ENCODE measurements around the gene SEMA3C. TPM values are rescaled to one million over a fixed set of nuclear protein-coding genes. Genes with fewer than 3 reads are reported as not detected.

The SEMA3C gene
- total RNA-seq, 4 donors from 2014 or later: 2.6 to 30.9 (median 14.2) TPM

DNA sequence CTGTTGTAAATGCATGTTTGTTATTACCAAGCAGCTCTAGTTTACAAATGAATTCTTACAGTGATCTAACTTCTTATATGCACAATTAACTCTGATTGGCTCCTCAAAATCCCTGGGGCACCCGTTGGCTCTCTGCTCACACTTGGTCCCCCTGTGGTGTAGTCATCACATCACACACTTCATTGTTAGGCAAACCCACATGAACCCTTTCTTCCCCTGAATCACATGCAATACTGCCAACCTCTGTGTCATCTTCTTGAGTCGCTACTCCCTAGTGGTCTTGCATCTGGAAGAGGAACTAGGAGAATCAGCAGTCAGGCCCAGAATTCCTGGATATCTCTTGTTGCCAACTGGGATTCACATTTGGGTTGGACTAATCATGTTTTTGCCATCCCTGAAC, 207.3 kb downstream of the SEMA3C start:
- Histone ChIP-seq H3K9me3 (no peaks in the 10 kb centered on the region), H3K27me3 (no peaks in the 10 kb centered on the region), H3K36me3 (no peaks in the 10 kb centered on the region), H3K4me3 (no peak overlapping the region), H3K27ac (no peak overlapping the region), H3K4me1 (no peaks in the 10 kb centered on the region)
- DNase-seq: no peak
- TF ChIP-seq, protein P1, sequence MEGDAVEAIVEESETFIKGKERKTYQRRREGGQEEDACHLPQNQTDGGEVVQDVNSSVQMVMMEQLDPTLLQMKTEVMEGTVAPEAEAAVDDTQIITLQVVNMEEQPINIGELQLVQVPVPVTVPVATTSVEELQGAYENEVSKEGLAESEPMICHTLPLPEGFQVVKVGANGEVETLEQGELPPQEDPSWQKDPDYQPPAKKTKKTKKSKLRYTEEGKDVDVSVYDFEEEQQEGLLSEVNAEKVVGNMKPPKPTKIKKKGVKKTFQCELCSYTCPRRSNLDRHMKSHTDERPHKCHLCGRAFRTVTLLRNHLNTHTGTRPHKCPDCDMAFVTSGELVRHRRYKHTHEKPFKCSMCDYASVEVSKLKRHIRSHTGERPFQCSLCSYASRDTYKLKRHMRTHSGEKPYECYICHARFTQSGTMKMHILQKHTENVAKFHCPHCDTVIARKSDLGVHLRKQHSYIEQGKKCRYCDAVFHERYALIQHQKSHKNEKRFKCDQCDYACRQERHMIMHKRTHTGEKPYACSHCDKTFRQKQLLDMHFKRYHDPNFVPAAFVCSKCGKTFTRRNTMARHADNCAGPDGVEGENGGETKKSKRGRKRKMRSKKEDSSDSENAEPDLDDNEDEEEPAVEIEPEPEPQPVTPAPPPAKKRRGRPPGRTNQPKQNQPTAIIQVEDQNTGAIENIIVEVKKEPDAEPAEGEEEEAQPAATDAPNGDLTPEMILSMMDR (IDR thresholded peaks at IDR 0.05): no peak
- TF ChIP-seq POLR2A (IDR thresholded peaks at IDR 0.05): no peak
- 40 to 65% methylated on average over 2 of the region's 2 CpGs for WGBS, 2 donors
- intact Hi-C loops (cut with DNase I): no loop called here

DNA sequence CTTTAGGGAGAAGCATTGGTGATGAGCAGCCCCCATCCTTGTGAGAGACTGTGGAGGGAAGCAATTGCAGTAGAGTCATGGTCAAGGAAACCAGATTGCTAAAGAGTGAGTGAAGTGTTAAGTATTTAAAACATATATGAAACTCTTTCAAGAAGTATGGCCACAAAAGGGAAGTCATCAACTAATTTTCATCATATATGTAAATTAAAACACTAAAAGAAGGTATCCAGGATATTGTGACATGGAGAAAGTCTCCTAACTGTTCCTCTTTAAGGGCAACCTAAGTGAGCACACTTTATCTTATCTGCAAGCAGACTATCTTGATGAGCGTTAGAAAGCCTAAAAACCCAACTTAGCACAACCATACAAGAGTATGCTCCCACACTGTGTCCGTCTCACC, 210.7 kb downstream of the SEMA3C start:
- Histone ChIP-seq H3K4me1 (no peaks in the 10 kb centered on the region), H3K27me3 (no peaks in the 10 kb centered on the region), H3K36me3 (no peaks in the 10 kb centered on the region), H3K27ac (no peak overlapping the region), H3K4me3 (no peak overlapping the region), H3K9me3 (no peaks in the 10 kb centered on the region)
- DNase-seq: no peak
- intact Hi-C loops (cut with DNase I): loop anchor here (10.0 kb wide), 1 partner anchor 747 kb away; no protein-coding TSS in a partner anchor
- WGBS, 2 donors: 63 to 85% methylated on average over 2 of the region's 2 CpGs
- TF ChIP-seq, protein P1 (IDR thresholded peaks at IDR 0.05): no peak
- TF ChIP-seq POLR2A (IDR thresholded peaks at IDR 0.05): no peak

GRCh38 chr7:80707318-80707717, 211.5 kb downstream of the SEMA3C start:
- no peaks in the 10 kb centered on the region for H3K27me3 ChIP-seq
- H3K36me3 ChIP-seq: no peaks in the 10 kb centered on the region
- no peak overlapping the region for H3K27ac ChIP-seq
- no peaks in the 10 kb centered on the region for H3K4me1 ChIP-seq
- TF ChIP-seq, protein P1 (IDR thresholded peaks at IDR 0.05): no peak
- no peak for TF ChIP-seq POLR2A (IDR thresholded peaks at IDR 0.05)
- no peaks in the 10 kb centered on the region for H3K9me3 ChIP-seq
- intact Hi-C loops (cut with DNase I): loop anchor here (10.0 kb wide), 1 partner anchor 747 kb away; no protein-coding TSS in a partner anchor
- 87 to 89% methylated on average over 1 of the region's 1 CpG for WGBS, 2 donors
- no peak overlapping the region for H3K4me3 ChIP-seq
- DNase-seq: no peak

- 55 to 66% methylated on average over 2 of the region's 2 CpGs for WGBS, 2 donors
Observed at GRCh38 chr7:80705130-80705781, 213.6 kb downstream of the SEMA3C start.

DNA sequence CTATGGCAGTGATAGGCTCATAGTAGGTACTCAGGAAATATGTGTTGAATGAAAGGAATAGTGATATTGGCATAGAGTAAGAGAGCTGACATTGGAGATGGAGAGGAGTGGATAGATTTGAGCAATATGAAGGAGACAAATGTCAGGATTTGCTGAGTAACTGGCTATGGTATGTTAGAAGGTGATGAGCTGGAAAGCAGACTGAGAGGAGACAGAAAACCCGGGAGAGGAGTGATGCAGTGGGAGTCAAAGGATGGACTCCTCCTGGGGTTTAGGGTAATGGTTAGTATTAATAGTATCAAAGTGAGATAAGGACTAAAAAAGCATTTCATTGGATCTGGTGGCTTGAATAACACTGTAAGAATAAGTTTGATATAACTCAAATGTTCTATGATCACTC, 215.6 kb downstream of the SEMA3C start:
- intact Hi-C loops (cut with DNase I): loop anchor here (10.0 kb wide), 1 partner anchor 752 kb away; no protein-coding TSS in a partner anchor
- Histone ChIP-seq H3K4me1 (peaks cover 3 to 12% (median 6%) of the 10 kb centered on the region in 3 donors), H3K36me3 (no peaks in the 10 kb centered on the region), H3K27me3 (no peaks in the 10 kb centered on the region), H3K4me3 (no peak overlapping the region), H3K27ac (no peak overlapping the region), H3K9me3 (no peaks in the 10 kb centered on the region)
- WGBS, 2 donors: 86 to 95% methylated on average over 1 of the region's 1 CpG
- TF ChIP-seq, protein P1 (IDR thresholded peaks at IDR 0.05): no peak
- TF ChIP-seq POLR2A (IDR thresholded peaks at IDR 0.05): no peak
- DNase-seq: no peak

More at GRCh38 chr7:80705130-80705781, 213.6 kb downstream of the SEMA3C start:
- Histone ChIP-seq H3K4me1 (peaks cover 0 to under 1% (median 0%) of the 10 kb centered on the region in 3 donors), H3K27me3 (no peaks in the 10 kb centered on the region), H3K27ac (no peak overlapping the region), H3K4me3 (no peak overlapping the region), H3K9me3 (no peaks in the 10 kb centered on the region), H3K36me3 (no peaks in the 10 kb centered on the region)
- no peak for DNase-seq
- TF ChIP-seq, protein P1 (IDR thresholded peaks at IDR 0.05): no peak
- TF ChIP-seq POLR2A (IDR thresholded peaks at IDR 0.05): no peak
- intact Hi-C loops (cut with DNase I): loop anchor here (10.0 kb wide), 1 partner anchor 750 kb away; no protein-coding TSS in a partner anchor
